Activated T-cell treated with anti-CD3 and anti-CD28 coated beads for 24 hours (primary cell): ENCODE measurements around the gene ZNRF2.

Experiments used
- DNase-seq: peaks from one replicate; pipeline ENCODE4 v3.0.0-alpha.2; 2020; ENCODE audit warnings: low read depth

ZNRF2 gene

DNA sequence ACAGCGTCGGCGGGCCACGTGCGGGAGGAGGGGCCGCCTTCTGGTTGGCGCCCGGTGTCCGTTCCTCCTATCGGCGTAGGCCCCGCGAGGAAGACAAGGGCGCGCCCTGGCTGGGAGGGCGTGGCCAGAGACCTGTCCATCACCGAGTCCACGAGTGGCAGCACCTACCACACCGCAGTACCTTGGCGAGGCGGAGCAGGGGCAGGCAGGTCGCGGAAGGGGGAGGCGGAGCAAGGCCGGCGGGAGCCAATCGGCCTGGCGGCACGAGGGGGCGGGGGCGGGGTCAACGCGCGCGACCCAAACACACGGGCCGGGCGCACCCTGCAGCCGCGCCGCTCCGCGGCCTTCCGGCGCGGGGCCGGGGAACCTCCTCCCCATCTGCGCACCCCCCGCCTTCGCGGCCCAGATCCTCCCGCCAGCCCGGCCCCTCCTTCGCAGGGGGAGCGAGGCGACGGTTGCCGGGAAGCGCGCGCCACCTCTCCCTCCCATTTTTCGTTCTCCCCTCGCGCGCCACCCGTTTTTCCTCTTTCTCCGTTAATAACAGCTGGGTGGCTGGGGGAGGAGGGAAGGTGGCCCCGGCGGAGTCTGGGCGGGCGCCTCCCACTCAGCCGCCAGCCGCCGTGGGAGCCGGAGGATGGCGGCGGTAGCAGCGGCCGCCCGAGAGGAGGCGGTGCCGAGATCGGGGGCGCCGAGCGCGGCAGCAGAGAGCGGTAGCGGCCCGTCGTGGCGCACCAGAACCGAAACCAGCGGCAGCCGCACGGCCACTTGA, at the start of gene ZNRF2:
ZNRF2 (plus strand) TSS at position 300 of the 769 bp plus-strand sequence. CDS start 761 bp downstream, outside the sequence.
- DNase-seq: peak; percentile 98

- DNase-seq: no peak
Measured at GRCh38 chr7:30237271-30237695, 47.1 kb upstream of the ZNRF2 start.

- no peak for DNase-seq
Measured at GRCh38 chr7:30238721-30239441, 45.5 kb upstream of the ZNRF2 start.

DNA sequence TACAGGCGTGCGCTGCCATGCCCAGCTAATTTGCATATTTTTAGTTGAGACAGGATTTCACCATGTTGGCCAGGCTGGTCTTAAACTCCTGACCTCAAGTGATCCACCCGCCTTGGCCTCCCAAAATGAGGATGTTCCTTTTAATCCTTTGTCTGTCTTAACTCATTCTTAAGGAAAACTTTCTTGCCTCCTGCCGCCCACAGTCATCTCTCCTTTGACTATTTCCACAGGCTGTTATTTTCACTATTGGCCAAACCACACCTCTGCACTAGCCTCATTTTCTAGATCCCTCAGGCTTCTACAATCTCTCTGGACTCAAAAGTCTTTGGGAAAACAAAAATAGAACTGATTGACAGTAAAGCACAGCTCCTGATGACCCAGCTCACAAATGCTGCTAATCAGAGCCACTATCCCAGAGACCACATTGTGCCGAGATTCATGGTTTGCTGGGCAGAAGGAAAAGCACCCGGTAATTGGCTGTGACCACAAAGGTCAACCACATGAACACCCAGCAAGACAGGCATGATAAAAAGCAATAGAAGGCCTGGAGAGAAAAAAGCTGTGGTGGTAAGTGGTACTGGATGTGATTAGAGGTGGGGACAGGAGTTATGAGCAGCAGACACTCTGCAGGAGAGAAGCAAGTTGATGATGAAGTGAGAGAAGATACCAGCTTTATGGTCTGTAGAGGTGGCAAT, 44.1 kb upstream of the ZNRF2 start:
- DNase-seq: no peak

DNA sequence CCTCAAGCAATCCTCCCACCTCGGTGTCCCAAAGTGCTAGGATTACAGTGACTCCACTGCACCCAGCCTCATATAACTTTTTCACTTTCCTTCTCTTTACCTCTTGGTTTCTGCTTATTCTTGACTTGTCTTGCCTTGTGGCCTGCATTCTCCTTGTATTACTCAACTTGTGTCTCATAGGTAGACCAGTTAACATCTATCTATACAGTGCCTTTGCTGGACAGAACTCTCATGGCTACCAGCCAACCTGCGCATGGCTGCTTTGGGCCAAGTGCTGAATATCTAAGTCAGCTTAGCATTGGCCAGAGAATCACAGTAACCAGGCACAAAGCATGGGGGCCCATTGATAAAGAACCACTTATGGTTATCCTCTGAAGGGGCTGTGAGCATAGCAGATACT, 42.6 kb upstream of the ZNRF2 start:
- DNase-seq: no peak

DNA sequence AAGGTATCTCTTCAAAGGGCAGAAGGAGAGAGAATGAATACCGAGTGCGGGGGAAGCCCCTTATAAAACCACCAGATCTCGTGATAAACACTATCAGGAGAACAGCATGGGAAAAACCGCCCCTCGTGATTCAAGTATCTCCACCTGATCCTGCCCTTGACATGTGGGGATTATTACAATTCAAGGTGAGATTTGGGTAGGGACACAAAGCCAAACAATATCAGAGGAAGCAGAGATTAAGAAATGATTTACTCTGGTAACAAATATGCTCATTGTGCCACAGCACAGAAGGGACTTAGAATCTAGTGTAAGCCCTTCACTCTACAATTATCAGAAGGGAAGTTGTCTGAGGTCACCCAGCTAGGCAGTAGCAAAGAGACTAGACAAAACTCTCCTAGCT, 40.1 kb upstream of the ZNRF2 start:
- DNase-seq: no peak

GRCh38 chr7:30245913-30246312, 38.5 kb upstream of the ZNRF2 start:
- DNase-seq: no peak

DNA sequence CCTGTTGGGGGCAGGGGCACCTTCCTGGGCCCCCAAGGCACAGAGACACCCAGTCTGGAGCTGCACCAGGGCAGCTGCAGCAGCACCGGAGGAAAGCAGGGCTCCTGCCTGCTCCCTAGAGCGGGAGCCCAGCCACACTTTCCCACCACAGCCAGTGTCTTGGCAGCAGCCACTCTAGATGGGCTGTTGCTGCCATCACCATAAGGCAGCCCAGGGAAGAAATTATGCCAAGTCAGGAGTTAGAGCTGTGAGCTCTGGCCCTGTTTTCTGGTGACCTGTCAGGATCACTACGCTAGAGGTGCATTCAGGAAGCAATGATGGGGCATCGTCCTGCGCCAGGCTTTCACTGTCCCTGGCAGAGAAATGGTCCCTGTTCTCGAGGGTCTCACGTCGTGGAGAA, 38.0 kb upstream of the ZNRF2 start:
- DNase-seq: no peak

DNA sequence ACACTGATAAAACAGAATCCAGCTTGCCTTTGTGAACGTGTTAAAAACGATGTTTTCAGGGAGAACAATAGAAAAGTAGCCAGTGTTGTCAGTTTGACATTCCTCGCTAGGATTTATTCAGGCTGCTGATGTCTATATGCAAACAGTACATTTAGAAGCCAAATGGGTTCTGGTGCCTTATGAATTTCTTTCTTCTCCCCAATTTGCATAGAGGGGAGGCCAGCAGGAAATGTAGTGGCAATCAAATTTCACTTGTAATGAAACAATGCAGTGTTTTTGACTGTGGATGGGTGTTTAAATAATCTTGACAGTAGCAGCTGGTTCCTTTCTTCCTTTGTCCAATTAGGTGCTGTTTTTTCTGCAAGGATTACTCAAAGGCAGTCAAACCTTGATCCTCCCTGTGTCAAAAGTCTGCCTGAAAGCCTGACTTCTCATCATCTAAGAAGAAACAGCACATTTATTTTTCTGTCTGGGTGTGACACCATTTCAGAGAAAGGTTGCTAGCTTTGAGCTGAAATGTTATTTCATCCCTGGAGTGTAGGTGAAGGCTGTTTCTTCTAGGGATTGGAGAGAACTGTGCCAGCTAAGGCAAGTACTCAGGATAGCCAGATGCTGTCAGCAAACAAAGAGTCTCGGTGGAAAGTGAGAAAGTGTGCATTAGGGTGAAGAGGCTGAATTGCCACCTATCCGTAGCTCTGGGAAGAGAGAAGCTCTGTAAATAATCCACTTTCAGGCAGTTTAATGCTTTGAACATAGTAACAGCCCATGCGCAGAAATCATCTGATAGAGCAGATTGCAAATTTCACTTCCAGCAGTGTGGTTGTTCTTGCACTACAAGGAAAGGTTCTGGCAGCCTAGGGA, 36.6 kb upstream of the ZNRF2 start:
- no peak for DNase-seq

DNA sequence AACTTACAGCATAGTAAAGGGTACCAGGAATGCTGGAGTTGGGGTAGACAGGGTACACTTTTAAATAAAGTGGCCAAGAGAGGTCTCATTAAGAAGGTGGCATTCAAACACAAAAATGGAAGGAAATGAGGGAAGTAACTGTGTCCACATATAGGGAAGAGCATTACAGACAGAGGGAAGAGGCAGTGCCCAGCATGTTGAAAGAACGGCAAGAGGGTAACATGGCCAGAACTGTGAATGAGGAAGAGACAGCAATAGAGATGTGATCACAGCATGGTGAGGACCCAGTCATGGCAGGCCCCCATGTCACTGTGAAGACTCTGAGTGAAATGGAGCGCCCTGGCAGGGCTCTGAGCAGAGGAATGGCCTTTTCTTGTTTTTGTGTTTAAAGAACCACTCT, 35.1 kb upstream of the ZNRF2 start:
- DNase-seq: no peak

- DNase-seq: no peak
Measured at GRCh38 chr7:30249986-30250774, 34.2 kb upstream of the ZNRF2 start.

GRCh38 chr7:30251708-30252329, 32.6 kb upstream of the ZNRF2 start:
- DNase-seq: no peak

DNA sequence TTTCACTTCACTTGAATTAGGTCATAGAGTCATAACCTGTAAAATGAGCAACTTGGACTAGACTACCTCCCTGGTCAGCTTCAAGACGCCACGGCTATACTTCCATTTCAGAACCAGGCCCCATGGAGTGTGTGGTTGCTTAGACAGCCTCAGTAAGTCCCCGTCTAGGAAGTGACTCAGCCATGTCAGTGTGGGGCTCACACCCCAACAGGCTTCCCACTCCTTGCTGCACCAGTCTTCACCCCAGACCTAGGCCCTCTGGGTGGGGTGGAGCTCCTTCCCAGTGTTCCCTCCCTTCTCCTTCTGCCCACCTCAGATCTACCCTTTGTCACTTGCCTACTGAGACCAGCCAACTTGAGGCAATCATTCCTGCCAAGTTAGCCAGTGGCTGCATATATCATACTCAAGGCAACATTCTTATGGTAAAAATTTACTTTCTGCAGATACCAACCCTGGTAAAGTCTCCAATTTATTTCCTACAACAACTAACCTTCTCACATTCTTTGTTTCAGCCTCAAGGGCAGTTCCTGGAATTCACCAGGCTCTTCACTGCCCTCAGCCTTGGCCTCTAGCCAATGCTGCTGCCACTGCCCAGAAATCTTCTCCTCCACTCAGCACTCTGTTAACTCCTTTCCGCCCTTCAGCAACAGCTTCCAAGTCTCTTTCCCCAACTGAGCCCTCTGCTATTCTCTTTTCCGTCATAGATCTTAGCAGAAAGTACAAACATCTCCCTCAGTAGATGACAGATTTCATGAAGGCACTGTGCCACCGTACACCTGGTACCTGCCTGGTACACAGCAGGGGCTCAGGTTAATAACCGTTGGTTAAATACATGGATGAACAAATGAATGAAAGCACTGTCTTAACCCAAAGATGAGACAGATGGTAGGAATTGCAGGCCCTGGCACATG, 31.3 kb upstream of the ZNRF2 start:
- DNase-seq: no peak

DNA sequence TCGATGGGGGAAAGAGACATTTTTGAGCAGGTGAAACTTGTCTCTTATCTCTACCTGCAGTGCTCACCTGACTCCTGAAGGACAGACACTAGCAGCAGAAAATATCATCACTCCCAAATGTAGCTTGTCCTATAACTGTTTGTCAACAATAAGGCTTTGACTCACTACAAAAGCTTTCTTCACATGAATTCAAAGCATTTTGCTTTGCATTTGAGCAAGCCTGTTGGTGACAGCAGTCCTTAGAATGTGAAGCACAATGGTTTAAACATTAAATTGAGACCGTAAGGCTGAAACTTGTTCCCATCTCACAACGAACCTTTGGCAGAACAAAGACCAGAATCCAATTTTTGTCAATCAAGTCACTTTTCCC, 30.6 kb upstream of the ZNRF2 start:
- DNase-seq: no peak

DNA sequence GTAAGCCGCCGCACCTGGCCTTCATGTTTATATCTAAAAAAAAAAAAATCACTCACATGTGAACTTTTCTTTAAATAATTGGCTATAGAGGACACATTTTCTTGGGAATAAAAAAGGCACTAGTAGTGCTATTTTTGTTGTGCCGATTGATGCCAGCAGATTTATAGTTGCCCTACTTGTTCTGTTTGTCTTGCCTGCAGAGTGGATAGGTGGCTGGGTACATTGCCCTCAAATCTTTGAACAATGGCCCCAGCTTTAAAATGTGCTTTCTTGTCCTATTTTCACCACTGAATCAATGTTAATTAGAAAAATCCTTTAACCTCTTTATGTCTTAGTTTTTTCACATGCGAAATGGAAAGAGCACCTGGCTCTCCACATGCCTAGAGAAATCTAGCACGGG, 30.1 kb upstream of the ZNRF2 start:
- DNase-seq: no peak

- no peak for DNase-seq
Measured at GRCh38 chr7:30254717-30255063, 29.7 kb upstream of the ZNRF2 start.

DNA sequence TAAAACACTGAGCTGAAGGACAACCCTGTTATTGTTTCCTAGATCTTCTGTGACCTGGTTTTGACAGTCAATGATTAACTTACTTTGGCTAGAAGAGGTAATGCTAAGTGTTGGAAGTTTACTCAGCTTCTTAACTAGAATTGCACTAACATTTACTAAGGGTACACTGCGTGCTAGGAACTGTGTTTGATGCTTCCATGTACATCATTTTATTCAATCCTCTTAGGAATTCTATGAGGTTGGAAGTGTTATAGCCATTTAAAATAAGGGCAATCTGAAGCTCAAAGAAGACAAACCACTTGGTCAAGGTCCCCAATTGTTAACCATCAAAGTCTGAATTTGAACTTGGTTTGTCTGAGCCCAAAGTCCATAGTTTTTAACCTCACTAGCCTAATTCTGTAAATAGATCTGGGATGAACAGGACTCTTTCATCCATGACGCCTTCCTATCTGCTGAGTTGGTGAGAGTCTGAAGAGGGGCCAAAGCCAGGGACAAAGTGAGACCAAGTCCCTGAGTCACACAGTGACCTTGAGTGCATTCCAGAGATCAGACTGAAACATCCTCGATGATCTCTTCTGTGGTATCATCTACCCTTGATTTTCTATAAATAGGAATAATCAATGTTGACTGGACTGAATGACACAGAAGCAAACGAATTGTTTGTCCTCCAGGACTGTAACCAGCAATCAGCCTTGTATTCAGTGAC, 29.2 kb upstream of the ZNRF2 start:
- DNase-seq: no peak

DNA sequence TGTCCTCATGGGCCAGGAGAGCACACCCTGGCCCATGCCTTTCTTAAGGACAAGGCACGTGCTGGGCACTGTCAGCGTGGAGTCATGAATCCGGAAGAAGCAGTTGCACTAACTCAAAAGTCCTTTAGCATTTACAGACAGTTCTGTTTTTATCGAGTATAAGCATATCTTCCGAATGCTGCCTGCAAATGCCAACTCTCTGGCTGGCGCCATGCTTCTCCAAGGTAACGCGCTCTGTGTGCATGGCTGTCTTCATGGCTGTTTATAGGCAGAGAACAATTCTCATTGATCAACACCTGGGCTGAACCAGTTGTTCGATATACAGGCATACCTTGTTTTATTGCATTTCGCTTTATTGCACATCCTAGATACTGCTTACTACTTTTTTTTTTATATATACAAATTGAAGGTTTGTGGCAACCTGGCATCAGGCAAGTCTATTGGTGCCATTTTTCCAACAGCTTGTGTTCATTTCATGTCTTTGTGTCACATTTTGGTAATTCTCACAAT, 28.0 kb upstream of the ZNRF2 start:
- DNase-seq: no peak

- no peak for DNase-seq
Measured at GRCh38 chr7:30260246-30260768, 24.1 kb upstream of the ZNRF2 start.
